ENCODE measurements around the gene VARS2.
"Not testable (repeated sequence)": the region's sequence is repeated elsewhere in the genome, so short reads cannot be mapped to it uniquely, and the experiment has no call there.

Gene VARS2

GRCh38 chr6:30897882-30898281 is 16.2 kb upstream of the VARS2 start:
- TF ChIP-seq CTCF (conservative IDR thresholded peaks at IDR 0.05) (no peak), ZFX (IDR thresholded peaks at IDR 0.05) (no peak)

GRCh38 chr6:30898750-30899360 is 15.2 kb upstream of the VARS2 start:
- TF ChIP-seq ZFX (IDR thresholded peaks at IDR 0.05): no peak
- TF ChIP-seq CTCF (conservative IDR thresholded peaks at IDR 0.05): no peak
- H3K27ac ChIP-seq: no peak overlapping the region

More at GRCh38 chr6:30897882-30898281, 16.2 kb upstream of the VARS2 start:
- H3K27ac ChIP-seq: no peak overlapping the region

- TF ChIP-seq ZFX (IDR thresholded peaks at IDR 0.05): no peak
- TF ChIP-seq CTCF (conservative IDR thresholded peaks at IDR 0.05): no peak
- H3K27ac ChIP-seq: no peak overlapping the region
Observed at GRCh38 chr6:30900863-30901417, 13.1 kb upstream of the VARS2 start.

GRCh38 chr6:30901436-30901835 is 12.6 kb upstream of the VARS2 start:
- H3K27ac ChIP-seq: no peak overlapping the region
- no peak for TF ChIP-seq ZFX (IDR thresholded peaks at IDR 0.05)

GRCh38 chr6:30902196-30902595 is 11.8 kb upstream of the VARS2 start:
- H3K27ac ChIP-seq: not testable (repeated sequence)

GRCh38 chr6:30902709-30903108 is 11.3 kb upstream of the VARS2 start:
- TF ChIP-seq CTCF (conservative IDR thresholded peaks at IDR 0.05) (no peak), ZFX (IDR thresholded peaks at IDR 0.05) (no peak)
- no peak overlapping the region for H3K27ac ChIP-seq

GRCh38 chr6:30903236-30903635 is 10.8 kb upstream of the VARS2 start:
- H3K27ac ChIP-seq: no peak overlapping the region
- no peak for TF ChIP-seq CTCF (conservative IDR thresholded peaks at IDR 0.05)
- TF ChIP-seq ZFX (IDR thresholded peaks at IDR 0.05): no peak

GRCh38 chr6:30907290-30907757 is 6.7 kb upstream of the VARS2 start:
- peak overlapping the region; percentile 76 for H3K27ac ChIP-seq

Measured in C4-2B (cell line).